Heart left ventricle (tissue), 16 donors: ENCODE measurements around the gene SLIT1. TPM values are rescaled to one million over a fixed set of nuclear protein-coding genes. Genes with fewer than 3 reads are reported as not detected.
A peak's percentile ranks its signal among the peaks of the same experiment; 100 is the strongest.

Experiments used
- ATAC-seq, 4 donors: fragments of 200-7000 bp; cut with Tn5 transposase; one replicate each; pipeline ENCODE4 v1.9.1; 2020 to 2022; ENCODE audit warnings: moderate library complexity in 4 of 4, mild to moderate bottlenecking in 3 of 4, moderate number of reproducible peaks in 1 of 4
- DNase-seq, 5 donors: peaks; one replicate each; pipeline ENCODE4 v3.0.0-alpha.2; 2020
- H3K27ac ChIP-seq, 12 donors: fragments of 200-600 bp; sonication (generic) in 4 of 12; one replicate each; pipeline versions ENCODE4 v1.5.0 to v1.8.0; 2016 to 2022; ENCODE audit warnings: mild to moderate bottlenecking in 2 of 12
- H3K27me3 ChIP-seq, 9 donors: fragments of 200-600 bp; sonication (generic) in 2 of 9; one replicate each; pipeline versions ENCODE4 v1.5.1 to v1.8.0; 2016 to 2022; ENCODE audit warnings: mild to moderate bottlenecking in 3 of 9
- H3K36me3 ChIP-seq, 9 donors: fragments of 200-600 bp; sonication (generic) in 2 of 9; one replicate each; pipeline versions ENCODE4 v1.5.0 to v1.8.0; 2018 to 2022; ENCODE audit warnings: mild to moderate bottlenecking in 2 of 9
- H3K4me1 ChIP-seq, 12 donors: fragments of 200-600 bp; sonication (generic) in 4 of 12; one replicate each; pipeline versions ENCODE4 v1.5.0 to v1.8.0; 2016 to 2022; ENCODE audit warnings: mild to moderate bottlenecking in 3 of 12
- H3K4me3 ChIP-seq, 12 donors: fragments of 200-600 bp; sonication (generic) in 4 of 12; one replicate each; pipeline versions ENCODE4 v1.5.0 to v1.8.0; 2017 to 2022; ENCODE audit warnings: mild to moderate bottlenecking in 9 of 12, moderate library complexity in 4 of 12
- H3K9me3 ChIP-seq, 12 donors: fragments of 200-600 bp; sonication (generic) in 4 of 12; one replicate each; pipeline versions ENCODE4 v1.5.0 to v1.8.0; 2016 to 2022; ENCODE audit warnings: mild to moderate bottlenecking in 1 of 12
- POLR2A ChIP-seq, 2 donors: fragments of 450-650 bp; IDR thresholded peaks; one replicate each; pipeline ENCODE4 v1.6.1; 2017; ENCODE audit warnings: antibody characterized with exemption in 2 of 2, mild to moderate bottlenecking in 2 of 2, moderate library complexity in 2 of 2
- WGBS, 4 donors: extraction: QIAGEN DNeasy Blood & Tissue Kit in 2 of 4; methylation state at CpG; one replicate each; pipeline versions ENCODE4 v1.1.5 to v1.1.7; 2013 to 2018; 5-methylcytosine and 5-hydroxymethylcytosine counted together
- intact Hi-C, 10 donors: fragments of 100-400 bp; cut with DNase I; formaldehyde crosslinking; loops; one replicate each; pipeline versions ENCODE4 v1.11.1 to v1.14.2; 2022
- polyA plus RNA-seq, 2 donors: library from polyadenylated mRNA; stranded (reverse); fragments of 200-250 nt; gene quantifications; one replicate each; pipeline ENCODE4 v1.2.3, GENCODE V29; 2013
- total RNA-seq, 9 donors: library from RNA; depleted of rRNA in 2 of 9; stranded (reverse); fragments of >200 nt in 2 of 9; fragmentation: NEBNext Ultra II Directional in 3 of 9; extraction: Animal tissue kit (Norgen Biotek cat#: 25700) in 3 of 9; gene quantifications; one replicate each; pipeline versions ENCODE4 v1.1.0 to v1.2.4, GENCODE V29; 2016 to 2023
- TF ChIP-seq, protein P1 (sequence below), 12 donors: fragments of 200-600 bp; sonication (generic) in 4 of 12; IDR thresholded peaks; one replicate each; pipeline versions ENCODE4 v1.5.0 to v1.8.0; 2018 to 2022; ENCODE audit warnings: antibody characterized with exemption in 12 of 12, mild to moderate bottlenecking in 5 of 12
- donor health status: ischemic (EF 13 %, LVEDD 7.1; RV severe dilation, severe dysfunction).
- donor health status: healthy with polysubstance abuse.
- donor health status: DM: no; HTN: yes; CAD: no.
- donor health status: DM: no; HTN: no; CAD: no.
- donor health status: ischemic (EF 25% LVEDD 6.9; RV normal size, moderate dysfunction).
- donor health status: ischemic (EF 25% LVEDD 5.7; RV mildly dilated, moderate dysfunction).
- donor health status: healthy.
- donor health status: DM: yes; HTN: yes; CAD: no.
- donor health status: ischemic (EF 35%, LVEDD 5.7; RV mildly dilated, moderate dysfunction).
- donor health status: nonischemic (EF 11% LVEDD 7.7; RV severe dilation, severe dysfunction).
- donor health status: DM: yes; HTN: yes; CAD: no.
- donor health status: PGD.
- donor health status: ischemic (EF 29% LVEDD 5.4; RV normal size, mild dysfunction).
- donor health status: nonischemic (EF 23%, LVEDD 6.1; RV moderate dilation, normal function).

Gene SLIT1
- total and polyA plus RNA-seq, 11 donors, result 0.04 to 0.61 (median 0.12) TPM

DNA sequence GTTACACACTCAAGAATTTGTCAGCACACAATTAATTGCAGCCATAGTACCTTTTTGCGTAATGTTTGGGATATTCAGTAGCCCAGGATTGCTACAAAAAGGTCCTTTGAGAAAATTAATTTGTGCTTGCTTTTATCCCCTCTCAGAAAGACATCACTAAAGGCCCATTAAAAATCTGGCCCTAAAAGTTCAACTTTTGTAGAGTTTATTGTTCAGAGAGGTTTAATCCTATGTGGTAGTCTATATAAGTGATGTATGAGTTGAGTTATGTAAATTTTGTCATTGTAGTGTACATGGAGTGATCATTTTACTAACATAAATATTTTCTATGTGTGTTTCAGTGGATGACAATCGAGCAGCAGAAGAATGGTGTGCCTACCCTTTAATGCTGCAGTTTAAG lies 227.7 kb downstream of the SLIT1 start:
- Histone ChIP-seq H3K27ac (no peak overlapping the region), H3K27me3 (no peaks in the 10 kb centered on the region), H3K4me1 (peaks cover 0 to 9% (median 0%) of the 10 kb centered on the region in 12 donors), H3K36me3 (peaks cover 0 to 57% (median 34%) of the 10 kb centered on the region in 9 donors), H3K9me3 (no peaks in the 10 kb centered on the region), H3K4me3 (no peak overlapping the region)
- ATAC-seq (no peak), DNase-seq (no peak)
- intact Hi-C loops, result no loop called here
- 94 to 100% (median 97%) methylated on average over 2 of the region's 2 CpGs for WGBS, 4 donors
- TF ChIP-seq, protein P1, sequence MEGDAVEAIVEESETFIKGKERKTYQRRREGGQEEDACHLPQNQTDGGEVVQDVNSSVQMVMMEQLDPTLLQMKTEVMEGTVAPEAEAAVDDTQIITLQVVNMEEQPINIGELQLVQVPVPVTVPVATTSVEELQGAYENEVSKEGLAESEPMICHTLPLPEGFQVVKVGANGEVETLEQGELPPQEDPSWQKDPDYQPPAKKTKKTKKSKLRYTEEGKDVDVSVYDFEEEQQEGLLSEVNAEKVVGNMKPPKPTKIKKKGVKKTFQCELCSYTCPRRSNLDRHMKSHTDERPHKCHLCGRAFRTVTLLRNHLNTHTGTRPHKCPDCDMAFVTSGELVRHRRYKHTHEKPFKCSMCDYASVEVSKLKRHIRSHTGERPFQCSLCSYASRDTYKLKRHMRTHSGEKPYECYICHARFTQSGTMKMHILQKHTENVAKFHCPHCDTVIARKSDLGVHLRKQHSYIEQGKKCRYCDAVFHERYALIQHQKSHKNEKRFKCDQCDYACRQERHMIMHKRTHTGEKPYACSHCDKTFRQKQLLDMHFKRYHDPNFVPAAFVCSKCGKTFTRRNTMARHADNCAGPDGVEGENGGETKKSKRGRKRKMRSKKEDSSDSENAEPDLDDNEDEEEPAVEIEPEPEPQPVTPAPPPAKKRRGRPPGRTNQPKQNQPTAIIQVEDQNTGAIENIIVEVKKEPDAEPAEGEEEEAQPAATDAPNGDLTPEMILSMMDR (IDR thresholded peaks at IDR 0.05), result no peak
- TF ChIP-seq POLR2A (IDR thresholded peaks at IDR 0.05), result no peak

DNA sequence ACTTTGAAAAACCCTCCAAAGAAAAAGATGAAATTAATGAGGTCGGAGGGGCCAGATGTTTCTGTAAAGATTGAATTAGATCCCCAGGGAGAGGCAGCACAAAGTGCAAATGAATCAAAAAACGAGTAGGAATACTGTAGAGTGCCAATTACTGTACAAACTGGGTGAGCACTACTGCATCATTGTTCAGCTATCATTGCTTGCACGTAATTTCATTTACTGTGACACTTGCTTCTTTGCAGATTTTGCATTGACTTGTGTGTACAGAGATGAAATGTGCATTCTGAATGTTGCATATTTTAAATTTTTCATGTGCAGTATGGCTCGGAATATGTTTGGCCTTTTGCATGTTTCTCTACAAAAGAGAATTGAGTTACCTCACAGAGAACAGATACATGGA lies 230.0 kb downstream of the SLIT1 start:
- DNase-seq (no peak), ATAC-seq (no peak)
- Histone ChIP-seq H3K4me1 (peaks cover 0 to 9% (median 0%) of the 10 kb centered on the region in 12 donors), H3K9me3 (no peaks in the 10 kb centered on the region), H3K4me3 (no peak overlapping the region), H3K27ac (no peak overlapping the region), H3K36me3 (peaks cover 0 to 71% (median 41%) of the 10 kb centered on the region in 9 donors), H3K27me3 (no peaks in the 10 kb centered on the region)
- intact Hi-C loops, result no loop called here
- no peak for TF ChIP-seq POLR2A (IDR thresholded peaks at IDR 0.05)
- TF ChIP-seq, protein P1 (IDR thresholded peaks at IDR 0.05), result no peak
- WGBS, 4 donors, result 73 to 81% (median 78%) methylated on average over 4 of the region's 4 CpGs

- no peak for DNase-seq
- H3K27me3 ChIP-seq, result no peaks in the 10 kb centered on the region
- TF ChIP-seq POLR2A (IDR thresholded peaks at IDR 0.05), result no peak
- TF ChIP-seq, protein P1 (IDR thresholded peaks at IDR 0.05), result no peak
- H3K4me3 ChIP-seq, result no peak overlapping the region
- no peaks in the 10 kb centered on the region for H3K9me3 ChIP-seq
- peaks cover 0 to 24% (median 3%) of the 10 kb centered on the region in 12 donors for H3K4me1 ChIP-seq
- H3K36me3 ChIP-seq, result peaks cover 0 to 69% (median 35%) of the 10 kb centered on the region in 9 donors
- 50 to 69% (median 57%) methylated on average over 2 of the region's 2 CpGs for WGBS, 4 donors
- intact Hi-C loops, result no loop called here
- H3K27ac ChIP-seq, result no peak overlapping the region
- no peak for ATAC-seq
Observed at GRCh38 chr10:96951954-96952353, 233.8 kb downstream of the SLIT1 start.

DNA sequence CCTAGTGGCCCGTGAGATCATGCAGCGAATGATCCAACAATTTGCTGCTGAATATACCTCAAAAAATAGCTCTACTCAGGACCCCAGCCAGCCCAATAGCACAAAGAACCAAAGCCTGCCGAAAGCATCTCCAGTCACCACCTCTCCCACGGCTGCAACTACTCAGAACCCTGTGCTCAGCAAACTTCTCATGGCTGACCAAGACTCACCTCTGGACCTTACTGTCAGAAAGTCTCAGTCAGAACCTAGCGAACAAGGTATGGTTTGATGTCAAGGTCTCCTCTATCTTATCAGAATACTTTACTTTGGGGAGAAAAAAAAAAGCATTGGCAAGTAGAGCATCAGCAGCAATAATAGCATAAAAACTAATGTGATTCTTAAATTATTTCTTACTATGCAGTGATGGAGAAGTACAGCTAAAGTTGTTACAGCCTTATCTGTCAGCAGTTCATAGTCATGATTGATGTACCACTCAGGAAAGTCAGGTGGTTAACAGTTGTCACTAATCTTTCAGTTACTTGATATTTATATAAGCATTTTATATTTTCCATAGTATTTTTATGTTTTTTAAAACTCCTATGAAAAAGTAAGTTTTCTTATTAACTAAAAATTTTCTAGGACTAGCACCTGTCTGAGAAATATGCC lies 236.6 kb downstream of the SLIT1 start:
- no peak for DNase-seq
- 73 to 80% (median 75%) methylated on average over 5 of the region's 5 CpGs for WGBS, 4 donors
- no peak overlapping the region for H3K27ac ChIP-seq
- H3K4me3 ChIP-seq, result no peak overlapping the region
- no peaks in the 10 kb centered on the region for H3K27me3 ChIP-seq
- H3K36me3 ChIP-seq, result peaks cover 0 to 44% (median 20%) of the 10 kb centered on the region in 9 donors
- ATAC-seq, result peak in 1 of 4 donors; percentile 30
- H3K4me1 ChIP-seq, result peaks cover 0 to 24% (median 3%) of the 10 kb centered on the region in 12 donors
- intact Hi-C loops, result no loop called here
- no peaks in the 10 kb centered on the region for H3K9me3 ChIP-seq
- TF ChIP-seq POLR2A (IDR thresholded peaks at IDR 0.05), result no peak
- TF ChIP-seq, protein P1 (IDR thresholded peaks at IDR 0.05), result no peak

Other genes with a start within 250 kb of the SLIT1 start
- 1 to 10 TPM; 3.0 to 7.4 (median 4.1) TPM for gene ARHGAP19, start 106.7 kb upstream of the SLIT1 start, total RNA-seq
- 1 to 10 TPM; 1.1 to 2.7 TPM for gene ARHGAP19, start 106.7 kb upstream of the SLIT1 start, polyA plus RNA-seq
- gene FRAT1, start 133.3 kb upstream of the SLIT1 start, total RNA-seq, result 1 to 10 TPM; 2.0 to 5.2 (median 4.4) TPM
- gene FRAT1, start 133.3 kb upstream of the SLIT1 start, polyA plus RNA-seq, result 1 to 10 TPM; 1.1 to 2.0 TPM
- gene FRAT2, start 148.8 kb upstream of the SLIT1 start, total RNA-seq, result 10 to 100 TPM in 1 of 9 donors, 1 to 10 TPM in 8; 4.4 to 12.4 (median 7.5) TPM
- 1 to 10 TPM; 3.4 to 4.6 TPM for gene FRAT2, start 148.8 kb upstream of the SLIT1 start, polyA plus RNA-seq
- gene RRP12, start 215.4 kb upstream of the SLIT1 start, total RNA-seq, result 10 to 100 TPM in 8 of 9 donors, 1 to 10 TPM in 1; 6.0 to 34.1 (median 18.3) TPM
- gene RRP12, start 215.4 kb upstream of the SLIT1 start, polyA plus RNA-seq, result 10 to 100 TPM; 32.7 to 61.2 TPM
- gene PGAM1, start 240.2 kb upstream of the SLIT1 start, total RNA-seq, result 100 to 1,000 TPM; 204 to 343 (median 250) TPM
- 100 to 1,000 TPM in 1 of 2 donors, 10 to 100 TPM in 1; 41.6 to 436 TPM for gene PGAM1, start 240.2 kb upstream of the SLIT1 start, polyA plus RNA-seq